Neural progenitor cell (in vitro differentiated cells): ENCODE measurements around the gene MYBPC1. TPM values are rescaled to one million over a fixed set of nuclear protein-coding genes. Genes with fewer than 3 reads are reported as not detected.

Experiments used
- DNase-seq: peaks from one replicate; pipeline ENCODE4 v3.0.0-alpha.2; 2016; ENCODE audit warnings: low spot score
- H2AFZ ChIP-seq: fragments of 200-600 bp; sonication (generic); replicated peaks from 2 replicates; pipeline ENCODE4 v1.6.1; 2016; ENCODE audit warnings: antibody characterized with exemption
- H3F3A ChIP-seq: fragments of 200-600 bp; sonication (generic); 2 replicates; pipeline ENCODE4 v1.6.1; 2016; ENCODE audit warnings: antibody characterized with exemption, low read depth
- H3K27ac ChIP-seq: fragments of 200-600 bp; sonication (generic); 2 replicates; pipeline ENCODE4 v1.5.1; 2016; ENCODE audit warnings: mild to moderate bottlenecking
- H3K27me3 ChIP-seq: fragments of 200-600 bp; sonication (generic); 2 replicates; pipeline ENCODE4 v1.6.1; 2016; ENCODE audit warnings: mild to moderate bottlenecking, moderate library complexity
- H3K36me3 ChIP-seq: fragments of 200-600 bp; sonication (generic); 2 replicates; pipeline ENCODE4 v1.5.1; 2016
- H3K4me1 ChIP-seq: fragments of 200-600 bp; sonication (generic); 2 replicates; pipeline ENCODE4 v1.6.1; 2016; ENCODE audit warnings: mixed run types
- H3K4me2 ChIP-seq: fragments of 200-600 bp; sonication (generic); 2 replicates; pipeline ENCODE4 v1.6.1; 2016
- H3K4me3 ChIP-seq: fragments of 200-600 bp; sonication (generic); 2 replicates; pipeline ENCODE4 v1.5.1; 2016
- H3K79me2 ChIP-seq: fragments of 200-600 bp; sonication (generic); 2 replicates; pipeline ENCODE4 v1.6.1; 2016; ENCODE audit warnings: low read depth
- H3K9ac ChIP-seq: fragments of 200-600 bp; sonication (generic); 2 replicates; pipeline ENCODE4 v1.6.1; 2016
- H3K9me3 ChIP-seq: fragments of 200-600 bp; sonication (generic); 2 replicates; pipeline ENCODE4 v1.5.1; 2016; ENCODE audit warnings: low read depth
- H4K20me1 ChIP-seq: fragments of 200-600 bp; sonication (generic); 2 replicates; pipeline ENCODE4 v1.6.1; 2016; ENCODE audit warnings: low read depth
- H3K27ac Mint-ChIP-seq: 3 replicates; pipeline ENCODE4 v1.8.0; 2021; ENCODE audit warnings: mixed read lengths
- H3K27me3 Mint-ChIP-seq: 2 replicates; pipeline ENCODE4 v1.8.0; 2022; ENCODE audit warnings: low read depth, mild to moderate bottlenecking, inconsistent platforms, moderate library complexity, mixed read lengths; ENCODE audit not compliant: insufficient read depth
- H3K36me3 Mint-ChIP-seq: 3 replicates; pipeline ENCODE4 v1.8.0; 2021; ENCODE audit warnings: mixed read lengths
- H3K4me1 Mint-ChIP-seq: 3 replicates; pipeline ENCODE4 v1.8.0; 2021; ENCODE audit warnings: mixed read lengths
- H3K4me3 Mint-ChIP-seq: 3 replicates; pipeline ENCODE4 v1.8.0; 2021; ENCODE audit warnings: mild to moderate bottlenecking, moderate library complexity, mixed read lengths
- H3K9me3 Mint-ChIP-seq: 3 replicates; pipeline ENCODE4 v1.8.0; 2020; ENCODE audit warnings: mixed read lengths
- EZH2 ChIP-seq: fragments of 200-600 bp; sonication (generic); IDR thresholded peaks from 2 replicates; pipeline ENCODE4 v1.6.1; 2017; ENCODE audit warnings: antibody characterized with exemption, mild to moderate bottlenecking, moderate library complexity
- EZH2phosphoT487 ChIP-seq: fragments of 200-600 bp; sonication (generic); IDR thresholded peaks from 2 replicates; pipeline ENCODE4 v1.6.1; 2017; ENCODE audit warnings: antibody characterized with exemption
- total RNA-seq: library from RNA; depleted of rRNA; stranded (reverse); fragments of >200 nt; gene quantifications from 2 replicates; pipeline ENCODE4 v1.2.3, GENCODE V29; 2015; ENCODE audit warnings: low replicate concordance
- TF ChIP-seq, protein P1 (sequence below): fragments of 200-600 bp; sonication (generic); IDR thresholded peaks from 2 replicates; pipeline ENCODE4 v1.5.1; 2017; ENCODE audit warnings: antibody characterized with exemption, mild to moderate bottlenecking

Gene MYBPC1
- total RNA-seq, 1 donor from 2014 or later, result not detected

DNA sequence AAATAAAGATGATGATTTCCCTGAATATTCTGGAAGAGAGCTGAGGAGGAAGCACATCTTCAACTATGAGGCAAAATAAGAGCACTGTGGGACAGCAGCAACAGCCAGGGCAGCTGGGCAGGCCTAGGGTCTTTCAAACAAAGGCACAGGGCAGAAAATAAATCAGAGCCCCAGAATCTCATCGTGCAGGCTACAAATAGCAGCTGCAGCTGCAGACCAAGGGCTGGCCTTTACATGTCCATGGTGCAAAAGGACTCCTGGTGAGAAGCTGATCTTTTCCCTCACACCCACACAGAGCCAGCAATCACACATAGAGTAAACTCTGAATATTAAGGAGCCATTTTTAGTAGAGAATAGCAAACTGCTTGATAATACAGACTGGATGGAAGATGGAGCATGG lies 13.6 kb upstream of the MYBPC1 start:
- Mint-ChIP-seq H3K27ac (peak overlapping the region; percentile 95), H3K9me3 (no peaks in the 10 kb centered on the region)
- no peaks in the 10 kb centered on the region for H3K9me3 ChIP-seq

DNA sequence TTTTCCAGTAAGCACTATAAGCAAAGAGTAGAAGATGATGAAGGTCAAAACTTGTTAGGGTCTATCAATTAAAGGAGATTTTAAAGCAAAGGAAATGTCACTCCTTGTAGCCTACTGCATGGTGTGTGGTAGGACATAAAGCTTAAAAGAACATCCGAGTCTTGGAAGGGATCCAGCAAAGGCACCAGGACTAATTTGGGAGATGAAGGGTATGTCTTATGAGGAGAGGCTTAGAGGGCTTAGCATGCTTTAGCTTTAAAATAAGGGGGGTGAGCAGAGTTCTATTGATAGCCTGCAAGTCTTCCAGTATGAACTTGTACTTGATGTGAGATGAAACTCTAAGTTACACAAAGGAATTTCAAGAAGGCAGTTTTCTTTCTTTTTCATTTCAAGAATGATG lies 11.8 kb upstream of the MYBPC1 start:
- Mint-ChIP-seq H3K4me3 (no peak overlapping the region), H3K27me3 (peaks cover 2% of the 10 kb centered on the region), H3K9me3 (no peaks in the 10 kb centered on the region), H3K36me3 (no peaks in the 10 kb centered on the region), H3K4me1 (peaks cover 23% of the 10 kb centered on the region), H3K27ac (no peak overlapping the region)
- TF ChIP-seq, protein P1, sequence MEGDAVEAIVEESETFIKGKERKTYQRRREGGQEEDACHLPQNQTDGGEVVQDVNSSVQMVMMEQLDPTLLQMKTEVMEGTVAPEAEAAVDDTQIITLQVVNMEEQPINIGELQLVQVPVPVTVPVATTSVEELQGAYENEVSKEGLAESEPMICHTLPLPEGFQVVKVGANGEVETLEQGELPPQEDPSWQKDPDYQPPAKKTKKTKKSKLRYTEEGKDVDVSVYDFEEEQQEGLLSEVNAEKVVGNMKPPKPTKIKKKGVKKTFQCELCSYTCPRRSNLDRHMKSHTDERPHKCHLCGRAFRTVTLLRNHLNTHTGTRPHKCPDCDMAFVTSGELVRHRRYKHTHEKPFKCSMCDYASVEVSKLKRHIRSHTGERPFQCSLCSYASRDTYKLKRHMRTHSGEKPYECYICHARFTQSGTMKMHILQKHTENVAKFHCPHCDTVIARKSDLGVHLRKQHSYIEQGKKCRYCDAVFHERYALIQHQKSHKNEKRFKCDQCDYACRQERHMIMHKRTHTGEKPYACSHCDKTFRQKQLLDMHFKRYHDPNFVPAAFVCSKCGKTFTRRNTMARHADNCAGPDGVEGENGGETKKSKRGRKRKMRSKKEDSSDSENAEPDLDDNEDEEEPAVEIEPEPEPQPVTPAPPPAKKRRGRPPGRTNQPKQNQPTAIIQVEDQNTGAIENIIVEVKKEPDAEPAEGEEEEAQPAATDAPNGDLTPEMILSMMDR, result no peak
- TF ChIP-seq EZH2phosphoT487 (no peak), EZH2 (no peak)
- H3F3A ChIP-seq, result no peaks in the 10 kb centered on the region
- H3K4me1 ChIP-seq, result peaks cover 10% of the 10 kb centered on the region
- H3K9me3 ChIP-seq, result no peaks in the 10 kb centered on the region
- no peak overlapping the region for H3K27ac ChIP-seq
- DNase-seq, result no peak
- H4K20me1 ChIP-seq, result no peaks in the 10 kb centered on the region
- H3K36me3 ChIP-seq, result no peaks in the 10 kb centered on the region
- H3K4me2 ChIP-seq, result no peak overlapping the region
- H3K79me2 ChIP-seq, result no peaks in the 10 kb centered on the region
- no peak overlapping the region for H2AFZ ChIP-seq
- no peak overlapping the region for H3K9ac ChIP-seq
- no peak overlapping the region for H3K4me3 ChIP-seq
- no peaks in the 10 kb centered on the region for H3K27me3 ChIP-seq

More for the DNA sequence above, 13.6 kb upstream of the MYBPC1 start:
- peak; percentile 34 for DNase-seq
- Mint-ChIP-seq H3K4me3 (no peak overlapping the region), H3K27me3 (peaks cover 2% of the 10 kb centered on the region), H3K4me1 (peaks cover 23% of the 10 kb centered on the region), H3K36me3 (no peaks in the 10 kb centered on the region)
- H2AFZ ChIP-seq, result no peak overlapping the region
- H3K9ac ChIP-seq, result no peak overlapping the region
- H3K4me1 ChIP-seq, result peaks cover 10% of the 10 kb centered on the region
- H3K27ac ChIP-seq, result no peak overlapping the region
- H3K79me2 ChIP-seq, result no peaks in the 10 kb centered on the region
- H3K27me3 ChIP-seq, result no peaks in the 10 kb centered on the region
- peak overlapping the region; percentile 57 for H3K4me2 ChIP-seq
- no peaks in the 10 kb centered on the region for H3K36me3 ChIP-seq
- no peaks in the 10 kb centered on the region for H4K20me1 ChIP-seq
- H3F3A ChIP-seq, result no peaks in the 10 kb centered on the region
- H3K4me3 ChIP-seq, result no peak overlapping the region
- TF ChIP-seq EZH2phosphoT487 (no peak), EZH2 (no peak)
- TF ChIP-seq, protein P1, result no peak

DNA sequence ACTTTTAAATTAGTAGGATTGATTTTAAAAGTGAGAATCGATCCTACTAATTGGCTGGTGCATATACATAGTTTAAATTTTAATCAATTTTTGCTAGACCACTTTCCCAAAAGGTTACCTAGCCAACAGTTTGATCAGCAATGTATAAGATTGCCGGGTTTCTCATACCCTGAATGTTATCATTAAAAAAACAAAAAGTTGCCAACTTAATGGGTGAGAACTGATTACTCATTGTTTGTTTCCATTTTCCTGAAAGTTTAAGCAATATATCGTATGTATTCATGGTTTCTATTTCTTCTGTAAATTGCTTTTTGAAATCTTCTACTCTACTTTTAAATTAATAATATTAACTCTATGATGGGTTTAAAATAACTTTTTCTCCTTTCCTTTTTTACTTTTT lies 4.4 kb upstream of the MYBPC1 start:
- no peaks in the 10 kb centered on the region for H3K36me3 Mint-ChIP-seq
- no peaks in the 10 kb centered on the region for H3K9me3 Mint-ChIP-seq
- Histone ChIP-seq H3K9me3 (no peaks in the 10 kb centered on the region), H3K9ac (no peak overlapping the region), H3F3A (no peaks in the 10 kb centered on the region), H3K4me1 (no peaks in the 10 kb centered on the region), H3K36me3 (no peaks in the 10 kb centered on the region), H4K20me1 (no peaks in the 10 kb centered on the region), H3K27ac (no peak overlapping the region), H3K4me2 (no peak overlapping the region), H3K4me3 (no peak overlapping the region), H3K79me2 (no peaks in the 10 kb centered on the region), H3K27me3 (no peaks in the 10 kb centered on the region), H2AFZ (no peak overlapping the region)
- peaks cover 2% of the 10 kb centered on the region for H3K27me3 Mint-ChIP-seq
- TF ChIP-seq, protein P1, result no peak
- TF ChIP-seq EZH2phosphoT487 (no peak), EZH2 (no peak)
- no peak overlapping the region for H3K27ac Mint-ChIP-seq
- no peak overlapping the region for H3K4me3 Mint-ChIP-seq
- no peak for DNase-seq
- H3K4me1 Mint-ChIP-seq, result peaks cover 6% of the 10 kb centered on the region
